Smooth muscle cell (in vitro differentiated cells): ENCODE results near the gene PRDX3. TPM values are rescaled to one million over a fixed set of nuclear protein-coding genes. Genes with fewer than 3 reads are reported as not detected.

Experiments
- DNase-seq: peaks from one replicate; lab custom pipeline; 2025; ENCODE audit not compliant: unreplicated experiment; lab: John Stamatoyannopoulos, UW
- H2AFZ ChIP-seq: fragments of 200-600 bp; sonication (generic); 2 replicates; pipeline ENCODE4 v1.6.0; 2016; ENCODE audit warnings: antibody characterized with exemption, low read depth, mild to moderate bottlenecking
- H3F3A ChIP-seq: fragments of 200-600 bp; sonication (generic); 2 replicates; pipeline ENCODE4 v1.6.0; 2017; ENCODE audit warnings: antibody characterized with exemption, low read depth
- H3K27ac ChIP-seq: fragments of 200-600 bp; sonication (generic); 2 replicates; pipeline ENCODE4 v1.5.1; 2016; ENCODE audit warnings: low read depth, mild to moderate bottlenecking
- H3K27me3 ChIP-seq: fragments of 200-600 bp; sonication (generic); 2 replicates; pipeline ENCODE4 v1.6.1; 2016; ENCODE audit warnings: low read depth, mild to moderate bottlenecking
- H3K36me3 ChIP-seq: fragments of 200-600 bp; sonication (generic); 2 replicates; pipeline ENCODE4 v1.5.1; 2016; ENCODE audit warnings: low read depth
- H3K4me1 ChIP-seq: fragments of 200-600 bp; sonication (generic); 2 replicates; pipeline ENCODE4 v1.5.1; 2016; ENCODE audit warnings: low read depth
- H3K4me2 ChIP-seq: fragments of 200-600 bp; sonication (generic); 2 replicates; pipeline ENCODE4 v1.6.0; 2016; ENCODE audit warnings: mild to moderate bottlenecking
- H3K4me3 ChIP-seq: fragments of 200-600 bp; sonication (generic); 2 replicates; pipeline ENCODE4 v1.5.1; 2016; ENCODE audit warnings: mild to moderate bottlenecking
- H3K79me2 ChIP-seq: fragments of 200-600 bp; sonication (generic); 2 replicates; pipeline ENCODE4 v1.6.0; 2016; ENCODE audit warnings: low read depth, mild to moderate bottlenecking
- H3K9ac ChIP-seq: fragments of 200-600 bp; sonication (generic); 2 replicates; pipeline ENCODE4 v1.6.0; 2016; ENCODE audit warnings: low read depth
- H3K9me3 ChIP-seq: fragments of 200-600 bp; sonication (generic); replicated peaks from 2 replicates; pipeline ENCODE4 v1.5.1; 2016; ENCODE audit warnings: low read depth
- H4K20me1 ChIP-seq: fragments of 200-600 bp; sonication (generic); 2 replicates; pipeline ENCODE4 v1.6.0; 2016; ENCODE audit warnings: low read depth
- CTCF ChIP-seq: fragments of 200-600 bp; sonication (generic); IDR thresholded peaks from 2 replicates; pipeline ENCODE4 v1.5.1; 2017; ENCODE audit warnings: borderline replicate concordance, mild to moderate bottlenecking, antibody characterized with exemption; ENCODE audit not compliant: insufficient read depth, poor library complexity, severe bottlenecking
- WGBS: methylation state at CpG from one replicate; pipeline ENCODE4 v1.1.7; 2016; ENCODE audit warnings: low lambda C conversion rate; 5-methylcytosine and 5-hydroxymethylcytosine counted together
- polyA plus RNA-seq: library from polyadenylated mRNA; unstranded; fragments of >200 nt; fragmentation: Nextera tagmentation; extraction: Ambion mirVana; gene quantifications from 2 replicates; pipeline ENCODE4 v1.2.1, GENCODE V29; 2016
- total RNA-seq: library from RNA; depleted of rRNA; stranded (reverse); fragments of >200 nt; gene quantifications from 2 replicates; pipeline ENCODE4 v1.2.3, GENCODE V29; 2014

Gene PRDX3
- total and polyA plus RNA-seq, 2 experiments from 2014 or later, result 123 to 156 TPM

GRCh38 chr10:119208553-119208940 is 29.9 kb upstream of the PRDX3 start:
- H3K4me3 ChIP-seq, result peak overlapping the region; percentile 86
- DNase-seq, result no peak
- no peak for TF ChIP-seq CTCF
- peak overlapping the region; percentile 57 for H3K27ac ChIP-seq
- peaks cover 10% of the 10 kb centered on the region for H3F3A ChIP-seq
- WGBS, result 23% methylated on average over 3 of the region's 3 CpGs
- H4K20me1 ChIP-seq, result no peaks in the 10 kb centered on the region
- peak overlapping the region; percentile 9 for H3K9ac ChIP-seq
- no peaks in the 10 kb centered on the region for H3K27me3 ChIP-seq
- H3K9me3 ChIP-seq, result no peaks in the 10 kb centered on the region
- peak overlapping the region; percentile 83 for H3K4me2 ChIP-seq
- peak overlapping the region; percentile 80 for H2AFZ ChIP-seq
- H3K79me2 ChIP-seq, result peaks cover 34% of the 10 kb centered on the region
- peaks cover 43% of the 10 kb centered on the region for H3K4me1 ChIP-seq
- no peaks in the 10 kb centered on the region for H3K36me3 ChIP-seq

GRCh38 chr10:119207713-119208552 is 29.3 kb upstream of the PRDX3 start:
- no peaks in the 10 kb centered on the region for H4K20me1 ChIP-seq
- no peak for TF ChIP-seq CTCF
- WGBS, result 1% methylated on average over 45 of the region's 62 CpGs
- peaks cover 28% of the 10 kb centered on the region for H3K79me2 ChIP-seq
- H3K27ac ChIP-seq, result peak overlapping the region; percentile 57
- H2AFZ ChIP-seq, result peak overlapping the region; percentile 80
- H3K9ac ChIP-seq, result peak overlapping the region; percentile 9
- peak overlapping the region; percentile 83 for H3K4me2 ChIP-seq
- peak; percentile 43 for DNase-seq
- H3K4me1 ChIP-seq, result peaks cover 48% of the 10 kb centered on the region
- peak overlapping the region; percentile 86 for H3K4me3 ChIP-seq
- H3K36me3 ChIP-seq, result no peaks in the 10 kb centered on the region
- H3K9me3 ChIP-seq, result no peaks in the 10 kb centered on the region
- no peaks in the 10 kb centered on the region for H3K27me3 ChIP-seq
- peaks cover 10% of the 10 kb centered on the region for H3F3A ChIP-seq

GRCh38 chr10:119207366-119207666 is 28.7 kb upstream of the PRDX3 start, which contains the start of gene GRK5:
GRK5 (plus strand) TSS chr10:119207571; CDS start chr10:119207918, 347 bp downstream.
- peak within 1 kb of the TSS; percentile 73 for H3K9ac ChIP-seq
- peak within 1 kb of the TSS; percentile 83 for H2AFZ ChIP-seq
- H3K79me2 ChIP-seq, result peaks cover 25% of the 10 kb centered on the region
- under 1% methylated on average over 30 of the region's 34 CpGs for WGBS
- peak within 1 kb of the TSS; percentile 91 for H3K27ac ChIP-seq
- H3K4me3 ChIP-seq, result peak within 1 kb of the TSS; percentile 86
- TF ChIP-seq CTCF, result no peak
- H3K4me2 ChIP-seq, result peak within 1 kb of the TSS; percentile 83
- H3F3A ChIP-seq, result peaks cover 10% of the 10 kb centered on the region
- H4K20me1 ChIP-seq, result no peaks in the 10 kb centered on the region
- peak; percentile 90 for DNase-seq
- no peaks in the 10 kb centered on the region for H3K9me3 ChIP-seq
- no peaks in the 10 kb centered on the region for H3K27me3 ChIP-seq
- peaks cover 52% of the 10 kb centered on the region for H3K4me1 ChIP-seq
- no peaks in the 10 kb centered on the region for H3K36me3 ChIP-seq
